ENCODE measurements around the gene TAS2R20.

DNA sequence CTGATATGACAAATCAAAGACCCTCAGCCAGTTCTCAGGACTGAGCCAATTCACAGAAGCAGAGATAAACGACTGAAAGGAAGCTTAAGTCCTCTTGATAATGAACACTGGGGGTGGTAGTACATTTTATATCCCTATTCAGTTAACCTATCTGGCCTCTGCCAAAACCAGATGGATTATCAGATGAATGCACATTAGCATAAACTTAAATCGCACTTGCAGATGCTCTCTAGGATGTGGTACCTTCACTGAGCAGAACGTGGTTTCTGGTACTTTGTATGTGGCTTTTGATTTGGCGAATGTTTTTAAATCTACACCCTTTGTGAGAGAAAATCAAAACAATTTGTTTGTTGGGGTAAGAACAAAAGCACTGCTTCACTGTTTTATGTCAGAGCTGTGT lies 37.9 kb downstream of the TAS2R20 start:
- TF ChIP-seq, protein P1, sequence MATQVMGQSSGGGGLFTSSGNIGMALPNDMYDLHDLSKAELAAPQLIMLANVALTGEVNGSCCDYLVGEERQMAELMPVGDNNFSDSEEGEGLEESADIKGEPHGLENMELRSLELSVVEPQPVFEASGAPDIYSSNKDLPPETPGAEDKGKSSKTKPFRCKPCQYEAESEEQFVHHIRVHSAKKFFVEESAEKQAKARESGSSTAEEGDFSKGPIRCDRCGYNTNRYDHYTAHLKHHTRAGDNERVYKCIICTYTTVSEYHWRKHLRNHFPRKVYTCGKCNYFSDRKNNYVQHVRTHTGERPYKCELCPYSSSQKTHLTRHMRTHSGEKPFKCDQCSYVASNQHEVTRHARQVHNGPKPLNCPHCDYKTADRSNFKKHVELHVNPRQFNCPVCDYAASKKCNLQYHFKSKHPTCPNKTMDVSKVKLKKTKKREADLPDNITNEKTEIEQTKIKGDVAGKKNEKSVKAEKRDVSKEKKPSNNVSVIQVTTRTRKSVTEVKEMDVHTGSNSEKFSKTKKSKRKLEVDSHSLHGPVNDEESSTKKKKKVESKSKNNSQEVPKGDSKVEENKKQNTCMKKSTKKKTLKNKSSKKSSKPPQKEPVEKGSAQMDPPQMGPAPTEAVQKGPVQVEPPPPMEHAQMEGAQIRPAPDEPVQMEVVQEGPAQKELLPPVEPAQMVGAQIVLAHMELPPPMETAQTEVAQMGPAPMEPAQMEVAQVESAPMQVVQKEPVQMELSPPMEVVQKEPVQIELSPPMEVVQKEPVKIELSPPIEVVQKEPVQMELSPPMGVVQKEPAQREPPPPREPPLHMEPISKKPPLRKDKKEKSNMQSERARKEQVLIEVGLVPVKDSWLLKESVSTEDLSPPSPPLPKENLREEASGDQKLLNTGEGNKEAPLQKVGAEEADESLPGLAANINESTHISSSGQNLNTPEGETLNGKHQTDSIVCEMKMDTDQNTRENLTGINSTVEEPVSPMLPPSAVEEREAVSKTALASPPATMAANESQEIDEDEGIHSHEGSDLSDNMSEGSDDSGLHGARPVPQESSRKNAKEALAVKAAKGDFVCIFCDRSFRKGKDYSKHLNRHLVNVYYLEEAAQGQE (IDR thresholded peaks at IDR 0.05; ENCODE audit: insufficient read depth in 1 of 2, low read depth in 2 of 2, low read length in 2 of 2) = no peak
- TF ChIP-seq POLR2AphosphoS5 (IDR thresholded peaks at IDR 0.05; ENCODE audit: low read depth, low read length) = no peak
- TF ChIP-seq SIN3A (IDR thresholded peaks at IDR 0.05; ENCODE audit: borderline replicate concordance, insufficient read depth, low read length) = no peak
